Measurements from ENCODE around the gene PLEKHA1.

PLEKHA1 gene

GRCh38 chr10:122459561-122460273, 85.2 kb downstream of the PLEKHA1 start:
- H3K4me3 ChIP-seq (replicated peaks; ENCODE audit: insufficient read depth, low read length): no peak overlapping the region
- no peak for TF ChIP-seq SPI1 (IDR thresholded peaks at IDR 0.05; ENCODE audit: borderline replicate concordance, low read depth)
- TF ChIP-seq, protein P1, sequence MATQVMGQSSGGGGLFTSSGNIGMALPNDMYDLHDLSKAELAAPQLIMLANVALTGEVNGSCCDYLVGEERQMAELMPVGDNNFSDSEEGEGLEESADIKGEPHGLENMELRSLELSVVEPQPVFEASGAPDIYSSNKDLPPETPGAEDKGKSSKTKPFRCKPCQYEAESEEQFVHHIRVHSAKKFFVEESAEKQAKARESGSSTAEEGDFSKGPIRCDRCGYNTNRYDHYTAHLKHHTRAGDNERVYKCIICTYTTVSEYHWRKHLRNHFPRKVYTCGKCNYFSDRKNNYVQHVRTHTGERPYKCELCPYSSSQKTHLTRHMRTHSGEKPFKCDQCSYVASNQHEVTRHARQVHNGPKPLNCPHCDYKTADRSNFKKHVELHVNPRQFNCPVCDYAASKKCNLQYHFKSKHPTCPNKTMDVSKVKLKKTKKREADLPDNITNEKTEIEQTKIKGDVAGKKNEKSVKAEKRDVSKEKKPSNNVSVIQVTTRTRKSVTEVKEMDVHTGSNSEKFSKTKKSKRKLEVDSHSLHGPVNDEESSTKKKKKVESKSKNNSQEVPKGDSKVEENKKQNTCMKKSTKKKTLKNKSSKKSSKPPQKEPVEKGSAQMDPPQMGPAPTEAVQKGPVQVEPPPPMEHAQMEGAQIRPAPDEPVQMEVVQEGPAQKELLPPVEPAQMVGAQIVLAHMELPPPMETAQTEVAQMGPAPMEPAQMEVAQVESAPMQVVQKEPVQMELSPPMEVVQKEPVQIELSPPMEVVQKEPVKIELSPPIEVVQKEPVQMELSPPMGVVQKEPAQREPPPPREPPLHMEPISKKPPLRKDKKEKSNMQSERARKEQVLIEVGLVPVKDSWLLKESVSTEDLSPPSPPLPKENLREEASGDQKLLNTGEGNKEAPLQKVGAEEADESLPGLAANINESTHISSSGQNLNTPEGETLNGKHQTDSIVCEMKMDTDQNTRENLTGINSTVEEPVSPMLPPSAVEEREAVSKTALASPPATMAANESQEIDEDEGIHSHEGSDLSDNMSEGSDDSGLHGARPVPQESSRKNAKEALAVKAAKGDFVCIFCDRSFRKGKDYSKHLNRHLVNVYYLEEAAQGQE (IDR thresholded peaks at IDR 0.05; ENCODE audit: insufficient replicate concordance, low read depth): no peak
- H3K27me3 ChIP-seq (ENCODE audit: insufficient read depth, poor library complexity, severe bottlenecking): peaks cover 42% of the 10 kb centered on the region
- DNase-seq (ENCODE audit: low read depth in 1 of 2, low spot score in 1 of 2): no peak
- no peak overlapping the region for H3K27ac ChIP-seq (replicated peaks)

- Histone ChIP-seq H3K4me3 (replicated peaks; ENCODE audit: insufficient read depth, low read length) (no peak overlapping the region), H3K27me3 (ENCODE audit: insufficient read depth, poor library complexity, severe bottlenecking) (peaks cover 44% of the 10 kb centered on the region), H3K27ac (replicated peaks) (no peak overlapping the region)
- TF ChIP-seq POLR2AphosphoS5 (IDR thresholded peaks at IDR 0.05; ENCODE audit: low read depth): no peak
- TF ChIP-seq SPI1 (IDR thresholded peaks at IDR 0.05; ENCODE audit: borderline replicate concordance, low read depth): no peak
- TF ChIP-seq, protein P2, sequence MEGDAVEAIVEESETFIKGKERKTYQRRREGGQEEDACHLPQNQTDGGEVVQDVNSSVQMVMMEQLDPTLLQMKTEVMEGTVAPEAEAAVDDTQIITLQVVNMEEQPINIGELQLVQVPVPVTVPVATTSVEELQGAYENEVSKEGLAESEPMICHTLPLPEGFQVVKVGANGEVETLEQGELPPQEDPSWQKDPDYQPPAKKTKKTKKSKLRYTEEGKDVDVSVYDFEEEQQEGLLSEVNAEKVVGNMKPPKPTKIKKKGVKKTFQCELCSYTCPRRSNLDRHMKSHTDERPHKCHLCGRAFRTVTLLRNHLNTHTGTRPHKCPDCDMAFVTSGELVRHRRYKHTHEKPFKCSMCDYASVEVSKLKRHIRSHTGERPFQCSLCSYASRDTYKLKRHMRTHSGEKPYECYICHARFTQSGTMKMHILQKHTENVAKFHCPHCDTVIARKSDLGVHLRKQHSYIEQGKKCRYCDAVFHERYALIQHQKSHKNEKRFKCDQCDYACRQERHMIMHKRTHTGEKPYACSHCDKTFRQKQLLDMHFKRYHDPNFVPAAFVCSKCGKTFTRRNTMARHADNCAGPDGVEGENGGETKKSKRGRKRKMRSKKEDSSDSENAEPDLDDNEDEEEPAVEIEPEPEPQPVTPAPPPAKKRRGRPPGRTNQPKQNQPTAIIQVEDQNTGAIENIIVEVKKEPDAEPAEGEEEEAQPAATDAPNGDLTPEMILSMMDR (IDR thresholded peaks at IDR 0.05; ENCODE audit: insufficient read depth, low read length): no peak
- no peak for DNase-seq (ENCODE audit: low read depth in 1 of 2, low spot score in 1 of 2)
These were observed 86.4 kb downstream of the PLEKHA1 start for GRCh38 chr10:122460891-122461293.

- H3K27me3 ChIP-seq (ENCODE audit: insufficient read depth, poor library complexity, severe bottlenecking): peaks cover 43% of the 10 kb centered on the region
- H3K27ac ChIP-seq (replicated peaks): no peak within 1 kb of the TSS
- TF ChIP-seq, protein P1 (IDR thresholded peaks at IDR 0.05; ENCODE audit: insufficient replicate concordance, low read depth): no peak
- TF ChIP-seq SPI1 (IDR thresholded peaks at IDR 0.05; ENCODE audit: borderline replicate concordance, low read depth): no peak
- TF ChIP-seq, protein P2 (IDR thresholded peaks at IDR 0.05; ENCODE audit: insufficient read depth, low read length): no peak
- TF ChIP-seq POLR2AphosphoS5 (IDR thresholded peaks at IDR 0.05; ENCODE audit: low read depth): no peak
- TF ChIP-seq GABPA (IDR thresholded peaks at IDR 0.05; ENCODE audit: low read depth): no peak
- DNase-seq (ENCODE audit: low read depth in 1 of 2, low spot score in 1 of 2): no peak
- no peak within 1 kb of the TSS for H3K4me3 ChIP-seq (replicated peaks; ENCODE audit: insufficient read depth, low read length)
These were observed 86.8 kb downstream of the PLEKHA1 start, which contains the start of gene HTRA1 for GRCh38 chr10:122461367-122461728. Gene HTRA1 (plus strand): TSS chr10:122461553. CDS start chr10:122461653, 100 bp downstream.

- DNase-seq (ENCODE audit: low read depth in 1 of 2, low spot score in 1 of 2): no peak
- no peak overlapping the region for H3K27ac ChIP-seq (replicated peaks)
- H3K4me3 ChIP-seq (replicated peaks; ENCODE audit: insufficient read depth, low read length): no peak overlapping the region
- no peak for TF ChIP-seq SPI1 (IDR thresholded peaks at IDR 0.05; ENCODE audit: borderline replicate concordance, low read depth)
- no peak for TF ChIP-seq POLR2AphosphoS5 (IDR thresholded peaks at IDR 0.05; ENCODE audit: low read depth)
- TF ChIP-seq GABPA (IDR thresholded peaks at IDR 0.05; ENCODE audit: low read depth): no peak
- TF ChIP-seq, protein P2 (IDR thresholded peaks at IDR 0.05; ENCODE audit: insufficient read depth, low read length): no peak
- TF ChIP-seq, protein P1 (IDR thresholded peaks at IDR 0.05; ENCODE audit: insufficient replicate concordance, low read depth): no peak
- H3K27me3 ChIP-seq (ENCODE audit: insufficient read depth, poor library complexity, severe bottlenecking): peaks cover 42% of the 10 kb centered on the region
These were observed 87.4 kb downstream of the PLEKHA1 start for GRCh38 chr10:122461729-122462532.

Data from HL-60 (cell line).